Midbrain (tissue), 1 donor: ENCODE data around the gene ITGB8.

ENCODE experiments used
- DNase-seq: peaks from one replicate; lab custom pipeline; 2025; lab: John Stamatoyannopoulos, UW

The ITGB8 gene

DNA sequence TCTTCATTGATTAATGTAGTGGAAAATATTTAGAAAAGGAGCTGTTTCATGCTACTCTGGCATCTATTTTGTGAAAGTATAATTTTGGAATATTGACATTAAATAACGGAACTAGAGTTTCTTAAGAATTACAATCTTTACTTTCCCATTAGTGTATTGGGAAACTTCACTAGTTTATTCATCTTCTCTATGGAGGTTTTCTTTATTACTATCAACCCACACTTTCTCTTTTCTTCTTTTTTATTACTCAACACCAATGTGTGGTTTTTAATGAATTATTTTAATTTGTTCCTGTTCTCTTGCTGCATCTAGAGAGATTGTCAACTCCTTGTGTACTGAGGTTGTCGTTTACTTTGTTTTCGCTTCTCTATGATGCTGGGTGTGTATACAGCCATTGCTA, 20.4 kb upstream of the ITGB8 start:
- DNase-seq: no peak

DNA sequence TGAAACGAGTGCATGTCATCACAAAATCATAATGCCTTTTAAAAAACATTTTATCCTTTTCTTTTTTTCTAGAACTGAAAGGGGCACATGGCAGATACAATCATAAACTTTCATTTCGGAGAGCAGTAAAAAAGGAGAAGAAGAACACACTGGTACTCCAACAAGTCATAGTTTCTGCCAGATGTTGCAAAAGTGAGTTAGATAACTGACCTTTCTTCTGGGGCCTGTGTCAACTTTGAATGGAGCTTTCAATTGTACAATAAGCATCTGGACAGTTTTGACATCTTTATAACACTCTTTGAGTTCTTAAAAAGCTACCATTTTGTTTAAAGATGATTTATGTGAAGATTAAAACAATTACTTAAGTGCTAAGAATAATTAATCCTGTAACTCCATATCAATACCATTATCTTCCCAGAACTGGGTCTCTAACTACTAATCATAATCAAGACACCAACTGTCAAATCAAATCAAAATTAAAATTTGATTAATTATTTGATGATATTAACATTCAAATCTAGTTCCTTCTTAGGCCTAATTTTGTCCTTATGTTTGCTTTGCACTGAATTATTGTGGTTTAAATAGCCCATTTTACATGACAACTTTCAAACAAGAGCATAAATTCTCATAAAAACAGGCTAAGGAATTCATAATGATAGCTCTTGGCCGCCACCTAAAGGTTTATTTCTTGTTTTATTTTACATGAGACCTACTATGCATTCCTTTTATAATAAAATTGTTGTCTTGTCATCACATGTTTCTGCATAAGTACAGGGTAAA, 19.5 kb upstream of the ITGB8 start:
- peak; percentile 51 for DNase-seq

DNA sequence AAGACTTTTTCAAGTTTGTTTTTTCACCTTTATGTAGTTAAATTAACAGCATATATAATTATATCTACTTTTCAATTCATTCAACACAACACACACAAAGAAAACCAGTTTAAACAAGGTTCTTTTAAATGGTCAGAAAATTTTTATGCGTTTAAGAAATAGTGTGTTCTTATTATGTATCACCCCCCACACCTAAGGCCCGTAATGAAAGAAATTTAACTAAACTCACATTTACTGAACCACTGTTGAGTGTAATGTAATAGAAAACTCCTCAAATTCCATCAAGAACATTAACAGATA, 19.0 kb upstream of the ITGB8 start:
- DNase-seq: no peak

DNA sequence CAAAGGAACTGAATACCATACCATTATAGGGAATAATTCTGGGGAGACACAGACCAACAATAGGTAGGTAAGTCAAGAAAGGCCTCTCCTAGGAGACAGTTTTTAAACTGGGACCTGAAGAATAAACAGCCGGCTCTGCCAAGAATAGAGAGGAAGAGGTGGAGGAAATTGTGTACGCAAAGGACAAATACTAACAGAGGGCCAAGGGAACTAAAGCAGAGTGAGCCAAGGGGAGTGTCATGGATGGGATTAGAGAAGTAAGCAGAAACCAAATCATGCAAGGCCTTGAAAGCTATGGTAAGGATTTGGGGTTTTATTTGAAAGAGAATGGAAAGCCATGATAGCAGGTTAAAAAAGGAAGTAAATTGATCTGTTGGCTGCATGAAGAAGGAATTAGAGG, 18.1 kb upstream of the ITGB8 start:
- DNase-seq: no peak

DNA sequence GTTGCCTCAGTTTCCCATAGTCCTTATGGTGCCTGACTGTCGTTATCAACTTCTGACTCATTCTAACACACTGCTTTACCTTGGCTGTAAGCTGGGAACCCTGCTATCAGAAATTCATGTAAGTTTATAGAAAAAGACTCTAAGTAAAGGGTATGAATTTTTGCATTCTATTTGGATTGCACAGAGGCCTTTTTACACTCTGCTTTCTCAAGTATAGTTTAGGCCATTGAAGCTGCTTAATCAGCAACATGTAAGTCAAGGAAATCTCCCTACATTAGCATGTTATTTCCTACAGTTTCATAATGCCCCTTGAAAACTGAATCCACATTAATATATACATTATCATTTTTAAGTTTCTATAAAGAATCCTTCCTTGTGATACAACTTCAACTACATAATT, 17.1 kb upstream of the ITGB8 start:
- no peak for DNase-seq

DNA sequence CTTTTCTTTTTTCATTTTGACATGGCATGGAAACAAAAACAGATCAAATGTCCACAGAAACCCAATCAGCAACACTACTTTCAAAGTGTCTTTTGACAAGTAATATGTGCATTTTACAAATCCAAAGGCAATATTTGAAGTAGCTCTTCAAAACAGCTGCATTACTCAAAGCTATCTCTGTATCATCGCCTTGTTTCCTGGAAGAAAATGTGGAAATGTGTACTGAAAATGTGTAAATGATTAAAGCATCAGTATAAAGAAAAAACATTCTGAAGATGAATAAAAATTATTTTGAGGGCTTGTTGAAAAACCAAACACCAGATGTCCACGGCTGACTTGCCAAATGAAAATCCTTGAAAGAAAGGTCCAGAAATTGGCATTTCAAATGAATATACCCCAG, 16.5 kb upstream of the ITGB8 start:
- DNase-seq: no peak

DNA sequence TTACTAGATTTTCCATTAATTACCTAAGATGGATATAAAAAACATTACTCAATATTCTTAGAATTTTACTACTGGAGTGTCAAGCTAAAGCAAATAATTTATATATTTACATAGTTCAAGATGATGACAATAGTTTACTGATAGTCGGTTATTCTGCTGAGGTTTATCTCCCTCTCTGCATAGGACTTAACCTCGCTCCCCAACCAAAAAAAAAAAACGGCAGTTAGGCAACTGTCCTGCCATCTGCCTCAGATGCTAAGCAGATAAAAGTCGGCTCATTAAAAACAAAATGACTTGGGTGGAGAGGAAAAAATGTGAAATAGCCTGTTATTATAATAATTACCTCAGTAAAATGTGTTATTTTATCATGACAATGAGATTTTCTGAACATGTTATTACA, 14.0 kb upstream of the ITGB8 start:
- no peak for DNase-seq

DNA sequence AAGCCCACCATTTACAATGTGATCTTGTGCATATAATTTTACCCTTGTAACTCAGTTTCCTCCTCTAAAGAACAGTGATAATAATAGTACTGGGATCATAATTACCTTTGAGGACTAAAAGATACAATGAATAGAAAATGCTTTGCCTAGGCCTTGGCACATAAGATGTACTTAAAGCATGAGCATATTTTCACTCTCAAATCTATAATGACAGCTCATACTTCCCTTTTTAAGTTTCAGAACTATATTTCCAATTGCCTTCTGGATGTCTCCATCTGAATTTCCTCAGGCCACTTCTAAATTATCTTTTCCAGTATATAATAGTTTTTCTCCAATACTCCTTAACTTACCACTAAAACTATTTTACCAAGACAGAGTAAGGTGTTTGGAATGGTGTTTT, 13.3 kb upstream of the ITGB8 start:
- no peak for DNase-seq

DNA sequence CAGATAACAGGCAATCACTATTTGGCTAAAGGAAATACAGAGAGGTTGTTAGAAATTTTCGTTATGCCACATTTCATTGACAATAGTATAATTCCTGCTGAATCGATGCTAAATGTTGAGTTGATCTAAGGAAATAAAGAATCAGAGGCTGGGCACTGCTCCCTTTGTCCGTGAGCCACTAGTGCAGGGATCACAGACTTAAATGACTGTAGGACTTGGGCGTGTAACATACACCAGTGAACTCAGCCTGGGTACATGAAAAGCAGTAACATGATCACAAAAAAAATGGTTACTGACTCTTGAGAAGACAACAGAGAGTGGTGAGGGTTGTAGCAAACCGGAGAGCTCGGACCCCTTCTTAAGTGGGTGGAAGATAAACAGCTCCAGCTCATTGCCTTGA, 11.8 kb upstream of the ITGB8 start:
- no peak for DNase-seq

DNA sequence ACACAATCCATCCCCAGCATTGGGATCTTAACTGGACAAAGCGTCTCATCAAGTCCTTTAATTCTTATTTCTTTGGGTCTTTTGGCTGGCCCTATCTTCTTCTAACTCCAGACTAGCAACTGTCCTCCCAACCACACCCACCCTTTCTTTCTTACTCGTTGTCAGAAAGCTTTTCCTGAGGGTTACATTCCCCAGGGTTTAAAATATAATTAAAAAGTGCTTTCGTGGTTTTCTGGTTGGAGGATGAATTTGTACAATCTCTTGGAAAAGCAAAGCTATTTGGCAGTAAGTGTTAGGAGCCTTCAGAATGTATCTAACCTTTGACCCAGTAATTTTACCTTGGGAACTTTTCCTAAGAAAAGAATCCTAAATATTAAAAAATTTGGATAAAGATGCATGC, 10.4 kb upstream of the ITGB8 start:
- DNase-seq: no peak

DNA sequence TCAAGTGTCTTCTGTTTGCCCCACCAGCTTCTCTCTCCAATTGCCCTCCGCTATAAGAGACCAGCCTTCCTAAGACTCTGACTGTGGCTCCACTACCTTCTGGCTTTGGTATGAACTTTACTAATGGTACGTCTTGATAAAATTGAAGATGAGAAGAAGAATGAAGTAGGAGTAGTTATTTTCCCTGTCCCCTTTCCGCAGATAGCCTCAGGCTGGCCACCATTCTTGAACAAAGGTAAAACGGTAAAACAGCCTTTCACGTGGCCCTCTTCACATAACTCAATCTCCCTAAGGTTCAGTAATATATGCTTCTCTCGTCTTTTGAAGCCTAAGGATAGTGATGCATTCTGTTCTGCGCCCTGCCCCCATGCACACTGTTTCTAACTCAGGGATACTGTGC, 9.9 kb upstream of the ITGB8 start:
- DNase-seq: no peak

DNA sequence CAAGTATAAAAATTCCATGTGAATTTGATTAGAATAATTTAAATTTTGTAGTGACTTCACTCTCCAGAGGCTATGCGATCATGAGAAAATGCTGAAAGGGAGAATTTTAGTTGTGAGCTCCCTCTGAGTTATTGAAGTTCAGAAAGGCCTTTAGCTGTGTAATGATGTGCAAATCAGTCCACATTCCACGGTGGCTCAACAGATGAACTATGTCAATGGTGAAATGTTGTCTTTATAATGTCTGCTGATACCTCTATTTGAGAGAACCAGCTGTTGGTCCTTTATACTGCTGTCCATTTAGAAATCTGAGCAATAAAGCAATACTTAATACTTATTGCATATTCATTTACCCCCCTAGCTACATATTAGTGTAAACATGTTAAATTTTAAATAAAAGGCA, 7.1 kb upstream of the ITGB8 start:
- DNase-seq: no peak

DNA sequence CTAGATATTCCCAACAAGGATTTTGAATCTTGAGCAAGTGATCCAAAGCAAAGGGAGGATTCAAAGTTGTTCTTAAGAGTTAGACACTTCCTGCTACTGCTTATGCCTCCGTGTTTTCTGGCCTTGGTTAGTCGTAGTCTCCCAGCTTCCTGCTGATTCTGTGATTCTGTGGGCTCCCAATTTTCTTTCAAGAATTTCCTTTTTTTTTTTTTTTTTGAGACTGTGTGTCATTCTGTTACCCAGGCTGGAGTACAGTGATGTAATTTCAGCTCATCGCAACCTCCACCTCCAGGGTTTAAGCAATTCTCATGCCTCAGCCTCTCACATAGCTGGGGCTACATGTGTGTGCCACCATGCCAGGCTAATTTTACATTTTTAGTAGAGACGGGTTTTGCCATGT, 4.4 kb upstream of the ITGB8 start:
- no peak for DNase-seq

DNA sequence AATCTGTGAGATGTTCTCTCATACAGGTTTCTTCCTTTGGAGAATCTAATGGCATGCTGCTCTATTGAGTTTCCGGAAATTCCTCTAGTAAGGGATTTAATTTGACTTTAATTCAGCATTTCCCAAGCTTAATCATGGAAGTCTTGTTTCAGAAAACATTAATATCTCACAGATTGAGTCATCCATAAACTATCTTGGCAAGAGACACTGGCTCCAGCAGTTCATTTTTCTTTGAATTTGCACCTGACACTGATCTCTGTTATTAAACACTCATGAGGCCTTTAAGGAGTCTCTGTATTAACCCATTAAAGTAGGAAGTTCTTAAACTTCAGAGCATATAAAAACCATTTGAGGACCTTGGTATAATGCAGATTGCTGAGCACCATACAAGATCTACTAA, 3.6 kb upstream of the ITGB8 start:
- no peak for DNase-seq

DNA sequence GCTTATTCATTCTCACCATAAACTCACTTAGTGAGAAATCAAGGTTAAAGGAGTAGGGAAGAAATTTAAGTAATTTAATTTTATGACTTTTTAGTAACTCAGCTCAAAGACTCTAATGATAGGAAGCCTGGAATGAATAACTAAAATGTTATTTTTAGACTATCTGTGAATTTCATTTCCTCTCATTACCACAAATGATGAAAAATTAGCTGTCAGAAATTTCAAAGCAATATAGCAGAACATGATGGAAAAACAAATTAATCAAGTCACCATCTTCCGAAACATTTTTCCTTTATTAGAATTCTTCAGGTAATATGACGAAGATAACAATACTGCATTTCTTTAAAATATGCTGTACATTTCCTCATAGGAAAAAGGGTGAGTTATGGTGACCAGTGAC, 2.7 kb upstream of the ITGB8 start:
- no peak for DNase-seq

DNA sequence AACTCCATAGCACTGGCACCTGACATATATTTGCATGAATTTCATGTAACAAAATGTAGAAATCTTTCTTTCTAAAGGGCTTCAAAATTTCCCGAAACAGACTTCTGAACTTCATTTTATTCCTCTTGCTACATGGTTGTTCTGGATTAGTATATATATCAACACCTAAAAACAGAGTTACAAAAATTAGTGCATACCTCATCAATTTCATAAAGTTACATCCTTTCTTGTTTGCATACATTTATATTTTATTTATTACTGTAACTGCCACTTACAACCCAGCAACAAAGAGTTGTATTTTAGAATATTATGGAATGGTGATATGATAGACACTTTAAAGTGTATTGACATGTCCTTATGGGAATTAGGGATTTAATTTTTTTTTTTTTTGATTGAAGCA, 2.0 kb upstream of the ITGB8 start:
- no peak for DNase-seq

DNA sequence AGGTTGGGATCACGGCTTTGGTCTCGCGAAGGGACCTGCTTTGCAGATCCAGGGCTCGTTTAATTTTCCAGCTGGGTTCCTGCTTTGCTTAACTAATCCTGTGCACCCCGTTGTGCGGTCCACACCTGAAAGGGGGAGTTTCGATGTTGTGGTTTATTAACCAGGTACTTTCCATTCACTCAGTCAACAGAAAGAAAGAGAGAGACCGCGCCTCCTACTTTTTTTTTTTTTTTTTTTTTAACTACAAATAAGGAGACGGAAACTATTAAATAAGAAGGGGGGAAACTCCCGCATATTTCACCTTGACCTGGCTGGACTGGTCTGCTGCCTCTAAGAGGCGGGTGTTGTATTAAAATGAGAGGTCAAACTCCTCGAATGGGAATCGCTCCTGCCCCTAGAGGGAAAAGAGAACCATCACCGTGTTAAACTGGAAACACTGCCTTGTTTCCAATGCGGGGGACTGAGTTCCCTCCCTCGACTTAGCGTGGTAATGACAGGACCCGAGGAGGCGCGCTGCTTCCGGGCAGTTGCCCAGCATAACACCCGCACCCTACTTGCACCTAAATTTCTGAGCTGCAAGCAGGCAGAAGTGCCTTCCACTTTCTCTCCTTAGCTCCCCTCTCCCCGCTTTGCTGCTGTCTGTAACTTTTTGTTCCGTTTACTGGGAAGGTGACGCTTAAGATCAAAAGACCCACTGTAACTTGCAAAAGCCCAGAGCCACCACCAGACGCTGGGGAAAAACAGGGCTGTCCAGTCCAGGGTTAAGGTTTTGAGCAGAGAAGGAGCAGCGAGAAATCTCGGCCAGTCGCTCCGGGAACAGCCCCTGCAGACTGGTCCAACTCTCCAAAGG, 1.1 kb upstream of the ITGB8 start:
- DNase-seq: peak; percentile 79

DNA sequence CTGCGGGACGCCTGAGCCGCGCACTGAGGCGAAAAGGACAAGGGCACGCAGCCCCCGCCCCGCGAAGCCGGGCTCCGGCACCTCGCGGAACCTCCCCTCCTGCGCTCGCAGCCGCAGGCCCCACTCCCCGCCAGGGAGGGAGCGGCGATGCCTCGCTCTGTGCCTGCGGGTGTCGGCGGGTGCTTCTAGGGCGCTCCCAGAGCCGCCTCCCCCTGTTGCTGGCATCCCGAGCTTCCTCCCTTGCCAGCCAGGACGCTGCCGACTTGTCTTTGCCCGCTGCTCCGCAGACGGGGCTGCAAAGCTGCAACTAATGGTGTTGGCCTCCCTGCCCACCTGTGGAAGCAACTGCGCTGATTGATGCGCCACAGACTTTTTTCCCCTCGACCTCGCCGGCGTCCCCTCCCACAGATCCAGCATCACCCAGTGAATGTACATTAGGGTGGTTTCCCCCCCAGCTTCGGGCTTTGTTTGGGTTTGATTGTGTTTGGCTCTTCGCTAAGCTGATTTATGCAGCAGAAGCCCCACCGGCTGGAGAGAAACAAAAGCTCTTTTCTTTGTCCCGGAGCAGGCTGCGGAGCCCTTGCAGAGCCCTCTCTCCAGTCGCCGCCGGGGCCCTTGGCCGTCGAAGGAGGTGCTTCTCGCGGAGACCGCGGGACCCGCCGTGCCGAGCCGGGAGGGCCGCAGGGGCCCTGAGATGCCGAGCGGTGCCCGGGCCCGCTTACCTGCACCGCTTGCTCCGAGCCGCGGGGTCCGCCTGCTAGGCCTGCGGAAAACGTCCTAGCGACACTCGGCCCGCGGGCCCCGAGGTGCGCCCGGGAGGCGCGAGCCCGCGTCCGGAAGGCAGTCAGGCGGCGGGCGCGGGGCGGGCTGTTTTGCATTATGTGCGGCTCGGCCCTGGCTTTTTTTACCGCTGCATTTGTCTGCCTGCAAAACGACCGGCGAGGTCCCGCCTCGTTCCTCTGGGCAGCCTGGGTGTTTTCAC, 519 bp downstream of the ITGB8 start:
- peak; percentile 92 for DNase-seq

DNA sequence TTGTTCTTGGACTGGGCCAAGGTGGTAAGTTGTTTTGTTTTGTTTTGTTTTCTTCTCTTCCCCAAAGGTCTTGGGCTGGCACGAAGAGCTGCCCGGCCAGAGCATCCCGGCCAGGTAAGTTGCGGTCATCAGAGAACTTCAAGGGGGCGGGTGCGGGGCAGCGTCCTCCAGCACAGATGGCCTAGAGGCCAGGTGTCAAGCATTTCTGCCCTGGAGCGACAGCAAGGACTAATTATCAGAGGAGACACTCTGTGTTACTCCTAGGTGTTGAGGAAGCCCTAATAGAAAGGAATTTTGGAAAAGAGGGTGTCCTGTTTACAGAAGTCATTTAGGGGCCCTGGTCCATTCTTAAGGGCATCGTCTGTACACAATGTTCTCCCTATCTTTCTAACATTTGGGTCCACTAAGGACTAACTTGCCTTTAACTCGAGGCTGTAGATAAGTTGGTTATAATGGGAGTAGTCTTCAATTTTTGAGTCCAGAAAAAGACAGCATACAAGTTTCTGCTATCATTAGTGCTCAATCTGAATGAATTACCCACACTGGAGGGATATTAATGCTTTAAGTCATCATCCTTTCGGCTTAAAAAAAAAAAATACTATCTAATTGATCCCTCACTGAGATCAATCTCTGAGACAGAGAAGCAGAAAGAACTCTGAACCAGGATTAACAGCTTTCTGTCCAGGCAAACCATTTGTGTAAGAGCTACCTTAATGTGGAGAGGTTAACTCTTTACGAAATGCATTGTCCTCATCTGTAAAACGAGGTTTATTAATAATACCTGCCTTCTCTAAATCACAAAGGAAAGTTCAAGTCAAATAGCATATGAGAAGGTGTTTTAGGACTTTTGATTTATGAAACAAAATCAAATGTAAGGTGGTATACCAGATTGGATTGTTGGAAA, 1.5 kb downstream of the ITGB8 start:
- DNase-seq: peak; percentile 58

DNA sequence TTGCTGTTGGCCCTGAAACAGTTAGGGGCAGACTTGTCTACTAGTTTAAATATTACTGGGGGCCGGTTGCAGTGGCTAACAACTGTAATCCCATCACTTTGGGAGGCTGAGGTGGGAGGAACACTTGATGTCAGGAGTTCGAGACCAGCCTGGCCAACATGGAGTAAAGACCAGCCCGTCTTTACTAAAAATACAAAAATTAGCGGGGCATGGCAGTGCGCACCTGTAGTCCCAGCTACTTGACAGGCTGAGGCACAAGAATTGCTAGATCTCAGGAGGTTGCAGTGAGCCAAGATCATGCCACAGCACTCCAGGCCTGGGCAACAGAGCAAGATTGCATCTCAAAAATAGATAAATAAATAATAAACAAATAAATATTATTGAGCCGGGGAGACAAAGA, 7.6 kb downstream of the ITGB8 start:
- no peak for DNase-seq

DNA sequence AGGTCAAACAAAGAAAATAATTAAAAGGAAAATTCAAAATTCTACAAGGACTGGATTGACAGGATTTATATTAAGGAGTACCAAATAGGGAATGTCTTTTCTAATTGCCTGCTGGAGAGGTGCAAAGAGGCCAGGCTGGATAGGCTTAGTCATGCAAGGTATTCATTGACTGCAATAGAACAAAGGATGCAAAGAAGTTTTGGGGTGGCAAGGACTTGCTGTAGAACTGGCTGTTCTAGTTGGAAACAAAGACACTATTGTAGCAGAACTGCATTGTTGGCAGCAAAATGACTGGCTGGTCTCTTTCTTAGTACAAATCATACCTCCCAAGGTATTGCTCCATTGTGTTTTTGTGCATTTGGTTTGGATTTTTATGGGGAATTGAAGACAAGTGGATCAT, 10.1 kb downstream of the ITGB8 start:
- DNase-seq: peak; percentile 82

DNA sequence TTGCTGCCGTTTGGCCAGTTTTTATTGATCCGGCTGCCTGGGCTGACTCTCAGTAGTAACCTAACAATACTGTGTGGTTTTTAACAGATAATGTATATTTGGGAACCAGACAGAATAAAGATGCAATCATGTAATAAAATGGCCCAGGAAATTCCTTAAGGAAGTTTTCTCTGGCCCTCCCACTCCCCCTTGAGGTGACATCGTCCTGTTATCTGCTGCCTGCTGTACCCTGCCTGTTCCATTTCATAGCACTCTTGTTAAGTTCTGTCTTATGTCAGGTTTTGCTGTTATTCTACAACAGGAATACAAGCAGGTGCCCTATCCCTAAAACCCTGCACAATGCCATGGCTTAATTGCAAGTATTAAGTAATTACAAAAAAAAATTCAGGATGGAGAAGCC, 12.5 kb downstream of the ITGB8 start:
- DNase-seq: no peak
